Left lung (tissue), 10 donors: Measurements from ENCODE around the gene VWCE. TPM values are rescaled to one million over a fixed set of nuclear protein-coding genes. Genes with fewer than 3 reads are reported as not detected.

ENCODE experiments used
- ATAC-seq: fragments of 200-7000 bp; cut with Tn5 transposase; one replicate; pipeline ENCODE4 v1.9.1; 2020; ENCODE audit warnings: moderate library complexity
- DNase-seq, 4 donors: peaks; one replicate each; pipeline ENCODE4 v3.0.0-alpha.2; 2013 to 2020
- H3K27ac ChIP-seq, 2 donors: fragments of 200-600 bp; sonication (generic) in 1 of 2; one replicate each; pipeline versions ENCODE4 v1.5.0 to v1.8.0; 2020 to 2021
- H3K27me3 ChIP-seq, 2 donors: fragments of 200-600 bp; sonication (generic) in 1 of 2; one replicate each; pipeline versions ENCODE4 v1.5.0 to v1.8.0; 2020 to 2021
- H3K36me3 ChIP-seq, 2 donors: fragments of 200-600 bp; sonication (generic) in 1 of 2; one replicate each; pipeline versions ENCODE4 v1.5.0 to v1.8.0; 2020 to 2021
- H3K4me1 ChIP-seq, 2 donors: fragments of 200-600 bp; one replicate each; pipeline ENCODE4 v1.8.0; 2021
- H3K4me3 ChIP-seq, 2 donors: fragments of 200-600 bp; sonication (generic) in 1 of 2; one replicate each; pipeline versions ENCODE4 v1.5.0 to v1.8.0; 2020 to 2021; ENCODE audit warnings: mild to moderate bottlenecking in 1 of 2
- H3K9me3 ChIP-seq, 2 donors: fragments of 200-600 bp; sonication (generic) in 1 of 2; one replicate each; pipeline versions ENCODE4 v1.5.0 to v1.8.0; 2020 to 2021
- CTCF ChIP-seq, 2 donors: fragments of 200-600 bp; sonication (generic) in 1 of 2; IDR thresholded peaks; one replicate each; pipeline versions ENCODE4 v1.5.0 to v1.8.0; 2021; ENCODE audit warnings: antibody characterized with exemption in 2 of 2
- intact Hi-C, 2 donors: fragments of 100-400 bp; cut with DNase I; formaldehyde crosslinking; loops; one replicate each; pipeline versions ENCODE4 v1.11.2 to v1.14.2; 2022
- polyA plus RNA-seq, 6 donors: library from polyadenylated mRNA; unstranded; fragments of 120-200 nt; gene quantifications; one replicate each; pipeline ENCODE4 v1.2.1, GENCODE V29; 2013; ENCODE audit not compliant: insufficient read length in 6 of 6
- total RNA-seq, 2 donors: library from RNA; stranded (reverse); fragmentation: NEBNext Ultra II Directional; extraction: Animal tissue kit (Norgen Biotek cat#: 25700); gene quantifications; one replicate each; pipeline ENCODE4 v1.2.1, GENCODE V29; 2021
- donor health status: DM: no; HTN: yes; CAD: no.
- donor health status: DM: no; HTN: no; CAD: no.

VWCE gene
- total and polyA plus RNA-seq, 8 donors, result 0.55 to 3.6 (median 1.8) TPM

- no peak overlapping the region for H3K4me3 ChIP-seq
- H3K9me3 ChIP-seq, result no peaks in the 10 kb centered on the region
- ATAC-seq (no peak), DNase-seq (no peak)
- no peaks in the 10 kb centered on the region for H3K27me3 ChIP-seq
- H3K4me1 ChIP-seq, result no peaks in the 10 kb centered on the region
- no peak for TF ChIP-seq CTCF (IDR thresholded peaks at IDR 0.05)
- H3K36me3 ChIP-seq, result no peaks in the 10 kb centered on the region
- intact Hi-C loops, result no loop called here
- no peak overlapping the region for H3K27ac ChIP-seq
Measured at GRCh38 chr11:61270354-61271076, 24.6 kb downstream of the VWCE start.

GRCh38 chr11:61268588-61269250, 26.4 kb downstream of the VWCE start:
- DNase-seq, result no peak
- no peaks in the 10 kb centered on the region for H3K36me3 ChIP-seq
- ATAC-seq, result no peak
- no peaks in the 10 kb centered on the region for H3K27me3 ChIP-seq
- intact Hi-C loops, result no loop called here
- no peak overlapping the region for H3K4me3 ChIP-seq
- TF ChIP-seq CTCF (IDR thresholded peaks at IDR 0.05), result no peak
- no peak overlapping the region for H3K27ac ChIP-seq
- H3K9me3 ChIP-seq, result no peaks in the 10 kb centered on the region
- no peaks in the 10 kb centered on the region for H3K4me1 ChIP-seq

- no peak overlapping the region for H3K27ac ChIP-seq
- H3K4me3 ChIP-seq, result no peak overlapping the region
- DNase-seq (no peak), ATAC-seq (no peak)
- H3K27me3 ChIP-seq, result no peaks in the 10 kb centered on the region
- no peaks in the 10 kb centered on the region for H3K36me3 ChIP-seq
- intact Hi-C loops, result no loop called here
- no peaks in the 10 kb centered on the region for H3K4me1 ChIP-seq
- H3K9me3 ChIP-seq, result no peaks in the 10 kb centered on the region
- no peak for TF ChIP-seq CTCF (IDR thresholded peaks at IDR 0.05)
Measured at GRCh38 chr11:61267437-61267841, 27.7 kb downstream of the VWCE start.

GRCh38 chr11:61266602-61267001, 28.5 kb downstream of the VWCE start:
- H3K4me1 ChIP-seq, result no peaks in the 10 kb centered on the region
- no peak for TF ChIP-seq CTCF (IDR thresholded peaks at IDR 0.05)
- H3K27me3 ChIP-seq, result no peaks in the 10 kb centered on the region
- ATAC-seq, result peak; percentile 51
- H3K36me3 ChIP-seq, result no peaks in the 10 kb centered on the region
- no peaks in the 10 kb centered on the region for H3K9me3 ChIP-seq
- intact Hi-C loops, result no loop called here
- DNase-seq, result no peak
- H3K4me3 ChIP-seq, result no peak overlapping the region
- no peak overlapping the region for H3K27ac ChIP-seq

GRCh38 chr11:61265357-61265756, 29.8 kb downstream of the VWCE start:
- no peaks in the 10 kb centered on the region for H3K27me3 ChIP-seq
- intact Hi-C loops, result no loop called here
- no peaks in the 10 kb centered on the region for H3K4me1 ChIP-seq
- no peak for TF ChIP-seq CTCF (IDR thresholded peaks at IDR 0.05)
- H3K4me3 ChIP-seq, result no peak overlapping the region
- no peaks in the 10 kb centered on the region for H3K9me3 ChIP-seq
- DNase-seq, result no peak
- no peak for ATAC-seq
- no peak overlapping the region for H3K27ac ChIP-seq
- no peaks in the 10 kb centered on the region for H3K36me3 ChIP-seq
